Activated effector memory CD4-positive, alpha-beta T cell treated with anti-CD3 and anti-CD28 coated beads, Interleukin-2, amount 50 U/mL, for 16 hours (primary cell): Measurements from ENCODE around the gene SMS.

Source experiments
- DNase-seq: peaks from one replicate; pipeline ENCODE4 v3.0.0-alpha.2; 2020

SMS gene

DNA sequence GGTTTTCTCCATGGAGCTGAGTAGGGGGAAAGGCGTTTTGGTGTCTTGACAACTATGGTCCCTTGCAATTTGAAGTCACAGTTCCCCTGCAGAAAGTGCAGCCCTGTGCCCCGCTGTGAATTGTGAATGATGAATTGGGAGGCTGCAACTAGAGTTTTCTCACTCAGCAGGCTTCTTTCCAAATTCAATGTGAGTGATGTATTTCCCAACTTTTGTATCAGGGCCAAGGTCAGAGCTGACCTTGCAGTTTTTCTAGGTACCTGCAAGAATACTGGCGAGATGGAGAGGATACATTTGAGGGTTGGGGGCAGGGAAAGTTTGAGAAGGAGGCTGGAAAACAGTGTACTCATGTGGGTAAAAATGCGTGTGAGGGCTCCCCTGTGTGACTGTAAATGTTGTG, 103.4 kb downstream of the SMS start:
- DNase-seq = no peak
